Measurements from ENCODE around the gene PLCD1.

The PLCD1 gene

GRCh38 chr3:37993820-37994638 is 35.4 kb downstream of the PLCD1 start:
- peak; percentile 73 for DNase-seq (ENCODE audit: low spot score)
- TF ChIP-seq CTCF (IDR thresholded peaks at IDR 0.05; ENCODE audit: extremely low read depth, missing control alignments): no peak

GRCh38 chr3:37993460-37993819 is 36.0 kb downstream of the PLCD1 start:
- TF ChIP-seq CTCF (IDR thresholded peaks at IDR 0.05; ENCODE audit: extremely low read depth, missing control alignments): no peak
- DNase-seq (ENCODE audit: low spot score): no peak

GRCh38 chr3:37993067-37993455 is 36.4 kb downstream of the PLCD1 start:
- DNase-seq (ENCODE audit: low spot score): no peak
- TF ChIP-seq CTCF (IDR thresholded peaks at IDR 0.05; ENCODE audit: extremely low read depth, missing control alignments): no peak

- no peak for TF ChIP-seq CTCF (IDR thresholded peaks at IDR 0.05; ENCODE audit: extremely low read depth, missing control alignments)
- no peak for DNase-seq (ENCODE audit: low spot score)
These were observed 37.0 kb downstream of the PLCD1 start for GRCh38 chr3:37992271-37993066.

- DNase-seq (ENCODE audit: low spot score): no peak
- TF ChIP-seq CTCF (IDR thresholded peaks at IDR 0.05; ENCODE audit: extremely low read depth, missing control alignments): no peak
These were observed 37.6 kb downstream of the PLCD1 start for GRCh38 chr3:37991823-37992222.

GRCh38 chr3:37991109-37991508 is 38.3 kb downstream of the PLCD1 start:
- no peak for DNase-seq (ENCODE audit: low spot score)
- no peak for TF ChIP-seq CTCF (IDR thresholded peaks at IDR 0.05; ENCODE audit: extremely low read depth, missing control alignments)

GRCh38 chr3:37990527-37990926 is 38.9 kb downstream of the PLCD1 start, which contains the start of gene VILL:
TSS of gene VILL (plus strand) at chr3:37990786. CDS start at chr3:37993673, 2,887 bp downstream.
- DNase-seq (ENCODE audit: low spot score): no peak
- TF ChIP-seq CTCF (IDR thresholded peaks at IDR 0.05; ENCODE audit: extremely low read depth, missing control alignments): no peak
